Liver (tissue), 9 donors: ENCODE data around the gene INSC. TPM values are rescaled to one million over a fixed set of nuclear protein-coding genes. Genes with fewer than 3 reads are reported as not detected.

Source experiments
- DNase-seq: peaks from one replicate; pipeline ENCODE4 v3.0.0-alpha.2; 2017; ENCODE audit warnings: low spot score
- H3K27ac ChIP-seq, 2 donors: one replicate each; pipeline ENCODE4 v1.7.0; 2013; ENCODE audit warnings: inconsistent platforms in 2 of 2, low read length in 2 of 2, control low read depth in 1 of 2, low read depth in 1 of 2, mild to moderate bottlenecking in 1 of 2
- H3K27me3 ChIP-seq, 4 donors: one replicate each; pipeline versions ENCODE4 v1.6.1 to v1.7.0; 2013; ENCODE audit warnings: low read length in 3 of 4, inconsistent platforms in 1 of 4, mild to moderate bottlenecking in 1 of 4, moderate library complexity in 1 of 4; ENCODE audit not compliant: control insufficient read depth in 4 of 4, insufficient read depth in 4 of 4
- H3K36me3 ChIP-seq, 4 donors: one replicate each; pipeline versions ENCODE4 v1.6.1 to v1.7.0; 2013; ENCODE audit warnings: low read length in 3 of 4, mild to moderate bottlenecking in 3 of 4, low read depth in 1 of 4, moderate library complexity in 1 of 4; ENCODE audit not compliant: control insufficient read depth in 4 of 4, insufficient read depth in 3 of 4
- H3K4me1 ChIP-seq, 4 donors: one replicate each; pipeline versions ENCODE4 v1.6.1 to v1.7.0; 2013; ENCODE audit warnings: low read length in 3 of 4, mild to moderate bottlenecking in 3 of 4, moderate library complexity in 1 of 4; ENCODE audit not compliant: control insufficient read depth in 4 of 4, insufficient read depth in 4 of 4
- H3K4me3 ChIP-seq, 3 donors: one replicate each; pipeline versions ENCODE4 v1.6.1 to v1.7.0; 2013; ENCODE audit warnings: low read length in 3 of 3, control low read depth in 1 of 3, low read depth in 1 of 3, mild to moderate bottlenecking in 1 of 3
- H3K9ac ChIP-seq, 2 donors: one replicate each; pipeline ENCODE4 v1.7.0; 2013; ENCODE audit warnings: low read length in 2 of 2, mild to moderate bottlenecking in 2 of 2, moderate library complexity in 2 of 2, control low read depth in 1 of 2, low read depth in 1 of 2
- H3K9me3 ChIP-seq, 4 donors: one replicate each; pipeline versions ENCODE4 v1.6.1 to v1.7.0; 2013; ENCODE audit warnings: low read length in 3 of 4; ENCODE audit not compliant: control insufficient read depth in 4 of 4
- EGR1 ChIP-seq, 2 donors: IDR thresholded peaks; 2 replicates each; pipeline ENCODE4 v1.6.1; 2016 to 2018; ENCODE audit warnings: antibody characterized with exemption in 2 of 2, low read depth in 2 of 2
- FOXA1 ChIP-seq: IDR thresholded peaks from 2 replicates; pipeline ENCODE4 v1.6.1; 2016; ENCODE audit warnings: antibody characterized with exemption
- FOXA2 ChIP-seq: IDR thresholded peaks from 2 replicates; pipeline ENCODE4 v1.6.1; 2016; ENCODE audit warnings: antibody characterized with exemption
- GABPA ChIP-seq, 2 donors: IDR thresholded peaks in 1 of 2; conservative IDR thresholded peaks in 1 of 2; 2 replicates each; pipeline ENCODE4 v1.6.1; 2016; ENCODE audit warnings: antibody characterized with exemption in 2 of 2, mild to moderate bottlenecking in 1 of 2, moderate library complexity in 1 of 2
- HNF4A ChIP-seq, 2 donors: conservative IDR thresholded peaks; 2 replicates each; pipeline ENCODE4 v1.6.1; 2016; ENCODE audit warnings: antibody characterized with exemption in 2 of 2, mild to moderate bottlenecking in 2 of 2
- HNF4G ChIP-seq: IDR thresholded peaks from 2 replicates; pipeline ENCODE4 v1.6.1; 2016; ENCODE audit warnings: antibody characterized with exemption
- JUND ChIP-seq, 2 donors: IDR thresholded peaks; 2 replicates each; pipeline ENCODE4 v1.6.1; 2016; ENCODE audit warnings: antibody characterized with exemption in 2 of 2
- NR2F2 ChIP-seq: IDR thresholded peaks from 2 replicates; pipeline ENCODE4 v1.6.1; 2016; ENCODE audit warnings: antibody characterized with exemption
- RAD21 ChIP-seq, 2 donors: IDR thresholded peaks; 2 replicates each; pipeline ENCODE4 v1.6.1; 2016; ENCODE audit warnings: antibody characterized with exemption in 2 of 2, mild to moderate bottlenecking in 2 of 2
- RXRA ChIP-seq, 2 donors: IDR thresholded peaks; 2 replicates each; pipeline ENCODE4 v1.6.1; 2017 to 2018; ENCODE audit warnings: antibody characterized with exemption in 2 of 2, mild to moderate bottlenecking in 1 of 2
- SP1 ChIP-seq: IDR thresholded peaks from 2 replicates; pipeline ENCODE4 v1.6.1; 2018; ENCODE audit warnings: antibody characterized with exemption, mild to moderate bottlenecking
- TAF1 ChIP-seq: conservative IDR thresholded peaks from 2 replicates; pipeline ENCODE4 v1.6.1; 2016; ENCODE audit warnings: antibody characterized with exemption, mild to moderate bottlenecking
- YY1 ChIP-seq: IDR thresholded peaks from 2 replicates; pipeline ENCODE4 v1.6.1; 2016; ENCODE audit warnings: antibody characterized with exemption, mild to moderate bottlenecking
- WGBS: extraction: QIAGEN DNeasy Blood & Tissue Kit; methylation state at CpG from one replicate; pipeline ENCODE4 v1.1.7; 2013; 5-methylcytosine and 5-hydroxymethylcytosine counted together
- polyA plus RNA-seq, 2 donors: library from polyadenylated mRNA; stranded (reverse) in 1 of 2; unstranded in 1 of 2; fragments of 200-250 nt in 1 of 2; fragments of >200 nt in 1 of 2; fragmentation: Nextera tagmentation in 1 of 2; extraction: Ambion mirVana in 1 of 2; gene quantifications; one replicate each; pipeline versions ENCODE4 v1.2.1 to v1.2.3, GENCODE V29; 2013 to 2015
- total RNA-seq, 2 donors: library from RNA; depleted of rRNA; stranded (reverse); fragments of >200 nt; gene quantifications; one replicate each; pipeline ENCODE4 v1.2.3, GENCODE V29; 2014
- TF ChIP-seq, protein P1 (sequence below): IDR thresholded peaks from 2 replicates; pipeline ENCODE4 v1.6.1; 2016; ENCODE audit warnings: antibody characterized with exemption, mild to moderate bottlenecking
- TF ChIP-seq, protein P2 (sequence below): IDR thresholded peaks from 2 replicates; pipeline ENCODE4 v1.6.1; 2016; ENCODE audit warnings: antibody characterized with exemption
- TF ChIP-seq, protein P3 (sequence below): IDR thresholded peaks from 2 replicates; pipeline ENCODE4 v1.6.1; 2016; ENCODE audit warnings: antibody characterized with exemption
- TF ChIP-seq, protein P4 (sequence below): fragments of 150-350 bp; IDR thresholded peaks from 2 replicates; pipeline ENCODE4 v1.5.1; 2017; ENCODE audit warnings: improper control_type of control experiment, low read depth, low read length; ENCODE audit not compliant: missing input control
- TF ChIP-seq, protein P5 (sequence below): IDR thresholded peaks from 2 replicates; pipeline ENCODE4 v1.6.1; 2016; ENCODE audit warnings: antibody characterized with exemption
- donor health status: healthy.
- donor health status: healthy.
- donor health status: healthy.
- donor health status: healthy.
- donor health status: healthy.

INSC gene
- total and polyA plus RNA-seq, 4 donors = 0.02 to 0.25 (median 0.12) TPM

DNA sequence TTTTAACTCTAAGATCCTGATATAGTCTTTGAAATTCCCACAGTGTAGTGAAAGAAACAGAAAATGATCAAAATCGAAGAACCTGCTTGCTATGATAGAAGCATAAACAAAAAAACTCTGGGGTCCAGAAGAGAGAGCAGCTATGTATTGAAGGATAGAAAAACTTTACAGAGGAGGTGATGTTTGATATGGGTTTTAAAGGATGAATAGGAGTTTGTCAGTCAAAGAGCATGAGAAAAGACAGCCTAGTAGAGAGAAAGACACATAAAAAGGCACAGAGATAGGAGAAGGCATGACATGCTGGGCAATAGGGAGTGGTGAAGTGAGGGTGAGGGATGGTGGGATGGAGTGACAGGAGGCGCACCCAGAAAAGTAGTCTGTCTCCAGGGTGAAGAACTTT is 168.0 kb downstream of the INSC start:
- H3K27ac ChIP-seq = no peak overlapping the region
- 79% methylated on average over 2 of the region's 2 CpGs for WGBS
- H3K36me3 ChIP-seq = no peaks in the 10 kb centered on the region
- H3K4me3 ChIP-seq = no peak overlapping the region
- H3K9ac ChIP-seq = no peak overlapping the region
- no peaks in the 10 kb centered on the region for H3K27me3 ChIP-seq
- H3K4me1 ChIP-seq = no peaks in the 10 kb centered on the region
- no peak for DNase-seq
- H3K9me3 ChIP-seq = peaks cover 0 to 3% (median 0%) of the 10 kb centered on the region in 4 donors
- TF ChIP-seq SP1 (no peak), FOXA1 (no peak), HNF4A (conservative IDR thresholded peaks at IDR 0.05) (no peak), JUND (IDR thresholded peaks at IDR 0.05) (no peak), YY1 (no peak)
- TF ChIP-seq, protein P1, sequence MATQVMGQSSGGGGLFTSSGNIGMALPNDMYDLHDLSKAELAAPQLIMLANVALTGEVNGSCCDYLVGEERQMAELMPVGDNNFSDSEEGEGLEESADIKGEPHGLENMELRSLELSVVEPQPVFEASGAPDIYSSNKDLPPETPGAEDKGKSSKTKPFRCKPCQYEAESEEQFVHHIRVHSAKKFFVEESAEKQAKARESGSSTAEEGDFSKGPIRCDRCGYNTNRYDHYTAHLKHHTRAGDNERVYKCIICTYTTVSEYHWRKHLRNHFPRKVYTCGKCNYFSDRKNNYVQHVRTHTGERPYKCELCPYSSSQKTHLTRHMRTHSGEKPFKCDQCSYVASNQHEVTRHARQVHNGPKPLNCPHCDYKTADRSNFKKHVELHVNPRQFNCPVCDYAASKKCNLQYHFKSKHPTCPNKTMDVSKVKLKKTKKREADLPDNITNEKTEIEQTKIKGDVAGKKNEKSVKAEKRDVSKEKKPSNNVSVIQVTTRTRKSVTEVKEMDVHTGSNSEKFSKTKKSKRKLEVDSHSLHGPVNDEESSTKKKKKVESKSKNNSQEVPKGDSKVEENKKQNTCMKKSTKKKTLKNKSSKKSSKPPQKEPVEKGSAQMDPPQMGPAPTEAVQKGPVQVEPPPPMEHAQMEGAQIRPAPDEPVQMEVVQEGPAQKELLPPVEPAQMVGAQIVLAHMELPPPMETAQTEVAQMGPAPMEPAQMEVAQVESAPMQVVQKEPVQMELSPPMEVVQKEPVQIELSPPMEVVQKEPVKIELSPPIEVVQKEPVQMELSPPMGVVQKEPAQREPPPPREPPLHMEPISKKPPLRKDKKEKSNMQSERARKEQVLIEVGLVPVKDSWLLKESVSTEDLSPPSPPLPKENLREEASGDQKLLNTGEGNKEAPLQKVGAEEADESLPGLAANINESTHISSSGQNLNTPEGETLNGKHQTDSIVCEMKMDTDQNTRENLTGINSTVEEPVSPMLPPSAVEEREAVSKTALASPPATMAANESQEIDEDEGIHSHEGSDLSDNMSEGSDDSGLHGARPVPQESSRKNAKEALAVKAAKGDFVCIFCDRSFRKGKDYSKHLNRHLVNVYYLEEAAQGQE = no peak

DNA sequence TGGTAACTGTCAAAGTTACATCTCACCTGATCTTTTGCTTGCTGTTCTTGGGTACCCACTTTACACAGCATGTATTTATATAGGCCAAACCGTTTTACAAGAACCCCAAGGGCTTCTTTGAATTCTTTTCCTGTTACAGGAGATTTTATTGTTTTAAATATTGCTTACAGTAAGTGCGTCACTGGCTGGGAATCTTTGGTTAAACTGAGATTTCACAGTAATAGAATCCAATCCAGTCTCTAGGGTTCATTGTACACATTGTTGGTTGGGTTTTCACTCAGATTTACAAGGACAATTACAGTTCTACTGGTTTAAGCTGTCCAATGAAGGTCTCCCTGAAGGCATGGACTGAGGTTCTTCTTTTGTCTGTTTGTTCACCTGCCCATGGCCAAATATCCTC is 171.7 kb downstream of the INSC start:
- no peak overlapping the region for H3K9ac ChIP-seq
- TF ChIP-seq RAD21 (IDR thresholded peaks at IDR 0.05) = no peak
- no peak for TF ChIP-seq SP1
- TF ChIP-seq JUND (IDR thresholded peaks at IDR 0.05) = no peak
- no peak for TF ChIP-seq GABPA (IDR thresholded peaks at IDR 0.05 in 1 of 2, conservative IDR thresholded peaks at IDR 0.05 in 1 of 2)
- no peak for TF ChIP-seq HNF4G
- no peak for TF ChIP-seq RXRA (IDR thresholded peaks at IDR 0.05)
- TF ChIP-seq, protein P1 = no peak
- TF ChIP-seq, protein P2, sequence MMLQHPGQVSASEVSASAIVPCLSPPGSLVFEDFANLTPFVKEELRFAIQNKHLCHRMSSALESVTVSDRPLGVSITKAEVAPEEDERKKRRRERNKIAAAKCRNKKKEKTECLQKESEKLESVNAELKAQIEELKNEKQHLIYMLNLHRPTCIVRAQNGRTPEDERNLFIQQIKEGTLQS = no peak
- no peak for TF ChIP-seq TAF1
- TF ChIP-seq FOXA2 = no peak
- TF ChIP-seq, protein P3, sequence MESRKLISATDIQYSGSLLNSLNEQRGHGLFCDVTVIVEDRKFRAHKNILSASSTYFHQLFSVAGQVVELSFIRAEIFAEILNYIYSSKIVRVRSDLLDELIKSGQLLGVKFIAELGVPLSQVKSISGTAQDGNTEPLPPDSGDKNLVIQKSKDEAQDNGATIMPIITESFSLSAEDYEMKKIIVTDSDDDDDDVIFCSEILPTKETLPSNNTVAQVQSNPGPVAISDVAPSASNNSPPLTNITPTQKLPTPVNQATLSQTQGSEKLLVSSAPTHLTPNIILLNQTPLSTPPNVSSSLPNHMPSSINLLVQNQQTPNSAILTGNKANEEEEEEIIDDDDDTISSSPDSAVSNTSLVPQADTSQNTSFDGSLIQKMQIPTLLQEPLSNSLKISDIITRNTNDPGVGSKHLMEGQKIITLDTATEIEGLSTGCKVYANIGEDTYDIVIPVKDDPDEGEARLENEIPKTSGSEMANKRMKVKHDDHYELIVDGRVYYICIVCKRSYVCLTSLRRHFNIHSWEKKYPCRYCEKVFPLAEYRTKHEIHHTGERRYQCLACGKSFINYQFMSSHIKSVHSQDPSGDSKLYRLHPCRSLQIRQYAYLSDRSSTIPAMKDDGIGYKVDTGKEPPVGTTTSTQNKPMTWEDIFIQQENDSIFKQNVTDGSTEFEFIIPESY = no peak
- no peak for TF ChIP-seq FOXA1
- TF ChIP-seq, protein P4, sequence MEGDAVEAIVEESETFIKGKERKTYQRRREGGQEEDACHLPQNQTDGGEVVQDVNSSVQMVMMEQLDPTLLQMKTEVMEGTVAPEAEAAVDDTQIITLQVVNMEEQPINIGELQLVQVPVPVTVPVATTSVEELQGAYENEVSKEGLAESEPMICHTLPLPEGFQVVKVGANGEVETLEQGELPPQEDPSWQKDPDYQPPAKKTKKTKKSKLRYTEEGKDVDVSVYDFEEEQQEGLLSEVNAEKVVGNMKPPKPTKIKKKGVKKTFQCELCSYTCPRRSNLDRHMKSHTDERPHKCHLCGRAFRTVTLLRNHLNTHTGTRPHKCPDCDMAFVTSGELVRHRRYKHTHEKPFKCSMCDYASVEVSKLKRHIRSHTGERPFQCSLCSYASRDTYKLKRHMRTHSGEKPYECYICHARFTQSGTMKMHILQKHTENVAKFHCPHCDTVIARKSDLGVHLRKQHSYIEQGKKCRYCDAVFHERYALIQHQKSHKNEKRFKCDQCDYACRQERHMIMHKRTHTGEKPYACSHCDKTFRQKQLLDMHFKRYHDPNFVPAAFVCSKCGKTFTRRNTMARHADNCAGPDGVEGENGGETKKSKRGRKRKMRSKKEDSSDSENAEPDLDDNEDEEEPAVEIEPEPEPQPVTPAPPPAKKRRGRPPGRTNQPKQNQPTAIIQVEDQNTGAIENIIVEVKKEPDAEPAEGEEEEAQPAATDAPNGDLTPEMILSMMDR = no peak
- no peak for TF ChIP-seq NR2F2
- TF ChIP-seq YY1 = no peak
- TF ChIP-seq, protein P5, sequence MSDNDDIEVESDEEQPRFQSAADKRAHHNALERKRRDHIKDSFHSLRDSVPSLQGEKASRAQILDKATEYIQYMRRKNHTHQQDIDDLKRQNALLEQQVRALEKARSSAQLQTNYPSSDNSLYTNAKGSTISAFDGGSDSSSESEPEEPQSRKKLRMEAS = no peak
- TF ChIP-seq EGR1 (IDR thresholded peaks at IDR 0.05; ENCODE audit: low read depth in 2 of 2) = no peak
- peaks cover 0 to 3% (median 0%) of the 10 kb centered on the region in 4 donors for H3K9me3 ChIP-seq
- DNase-seq = no peak
- H3K36me3 ChIP-seq = no peaks in the 10 kb centered on the region
- no peaks in the 10 kb centered on the region for H3K4me1 ChIP-seq
- H3K27ac ChIP-seq = no peak overlapping the region
- 61% methylated on average over 2 of the region's 2 CpGs for WGBS
- no peak overlapping the region for H3K4me3 ChIP-seq
- no peaks in the 10 kb centered on the region for H3K27me3 ChIP-seq
